C4-2B (cell line): ENCODE data around the gene SEMA3A.

Source experiments
- H3K27ac ChIP-seq: fragments of 450-650 bp; 2 replicates; pipeline ENCODE4 v1.5.1; 2017
- CTCF ChIP-seq: fragments of 450-650 bp; conservative IDR thresholded peaks from 2 replicates; pipeline ENCODE4 v1.5.1; 2017; ENCODE audit warnings: mild to moderate bottlenecking
- ZFX ChIP-seq: fragments of 450-650 bp; IDR thresholded peaks from 2 replicates; pipeline ENCODE4 v1.6.1; 2017

Gene SEMA3A

GRCh38 chr7:84209006-84209405, 14.4 kb upstream of the SEMA3A start:
- no peak for TF ChIP-seq CTCF
- no peak for TF ChIP-seq ZFX

GRCh38 chr7:84207615-84208014, 13.0 kb upstream of the SEMA3A start:
- TF ChIP-seq CTCF, result no peak
- no peak for TF ChIP-seq ZFX
- H3K27ac ChIP-seq, result no peak overlapping the region

More at GRCh38 chr7:84209006-84209405, 14.4 kb upstream of the SEMA3A start:
- no peak overlapping the region for H3K27ac ChIP-seq

- no peak overlapping the region for H3K27ac ChIP-seq
- TF ChIP-seq ZFX, result no peak
- TF ChIP-seq CTCF, result no peak
Measured at GRCh38 chr7:84207025-84207424, 12.4 kb upstream of the SEMA3A start.

- no peak overlapping the region for H3K27ac ChIP-seq
- TF ChIP-seq CTCF (no peak), ZFX (no peak)
Measured at GRCh38 chr7:84204655-84205054, 10.1 kb upstream of the SEMA3A start.

- H3K27ac ChIP-seq, result no peak overlapping the region
- TF ChIP-seq CTCF, result no peak
- no peak for TF ChIP-seq ZFX
Measured at GRCh38 chr7:84202855-84203254, 8.3 kb upstream of the SEMA3A start.

GRCh38 chr7:84200859-84201258, 6.3 kb upstream of the SEMA3A start:
- TF ChIP-seq ZFX (no peak), CTCF (no peak)
- no peak overlapping the region for H3K27ac ChIP-seq

- no peak overlapping the region for H3K27ac ChIP-seq
- no peak for TF ChIP-seq ZFX
- TF ChIP-seq CTCF, result no peak
Measured at GRCh38 chr7:84199216-84199615, 4.6 kb upstream of the SEMA3A start.
